ENCODE results near the gene FKBP10. TPM values are rescaled to one million over a fixed set of nuclear protein-coding genes. Genes with fewer than 3 reads are reported as not detected.

The FKBP10 gene
- total and polyA plus RNA-seq, 10 of the 15 experiments (the other 5 are each of a cell fraction or from before 2014, with no cell fraction given), result 0.02 to 4.7 (median 1.8) TPM

GRCh38 chr17:41836550-41837196 lies 23.9 kb downstream of the FKBP10 start:
- H3K4me3 ChIP-seq, result peak overlapping the region; percentile 92; the same call in 1 of the 2 replicates
- H3K27me3 ChIP-seq (replicated peaks in 1 of 2; ENCODE audit: control insufficient read depth in 2 of 2, insufficient read depth in 2 of 2, low read length in 1 of 2), result no peaks in the 10 kb centered on the region
- DNase-seq (ENCODE audit: low read depth, low spot score) (no peak), FAIRE-seq (no peak), ATAC-seq (no peak)
- ChIA-PET RAD21 (ENCODE audit: unreplicated experiment) (no interaction called here), POLR2A (interaction anchor here (0.7 to 1.9 kb wide), 2 partner anchors 13 to 15 kb away, joined by 4 to 5 read pairs; no protein-coding TSS in a partner anchor), SMC1A (ENCODE audit: uncharacterized antibody, unreplicated experiment) (interaction anchor here (1.4 to 2.0 kb wide), 4 partner anchors 12 to 26 kb away, joined by 3 to 9 read pairs (median 4); no protein-coding TSS in a partner anchor), CTCF (no interaction called here)
- no peaks in the 10 kb centered on the region for H4K20me1 ChIP-seq (ENCODE audit: control insufficient read depth, insufficient read depth)
- peak; percentile 26; the same call in 1 of the 2 replicates for TF ChIP-seq NBN (IDR thresholded peaks at IDR 0.05)
- TF ChIP-seq CHD4 (IDR thresholded peaks at IDR 0.05), result no peak
- H3K9ac ChIP-seq (ENCODE audit: control insufficient read depth, insufficient read depth, low read length), result 0 out of 2 replicates have a peak overlapping the region, but pooled peaks have one; percentile 3
- BruUV-seq (replicated peaks), result no TSS peak
- in situ Hi-C loops (cut with MboI), result no loop called here
- H3K27ac ChIP-seq (ENCODE audit: control insufficient read depth, insufficient read depth), result no peak overlapping the region
- peak overlapping the region; percentile 78 for H3K4me2 ChIP-seq (ENCODE audit: control insufficient read depth, insufficient read depth)
- H2AFZ ChIP-seq (ENCODE audit: control insufficient read depth, low read depth, low read length), result peak overlapping the region; percentile 73
- peaks cover 2% of the 10 kb centered on the region for H3K79me2 ChIP-seq (ENCODE audit: control insufficient read depth, insufficient read depth, low read length)
- H3K4me1 ChIP-seq (ENCODE audit: control insufficient read depth, insufficient read depth, low read length), result peaks cover 9% of the 10 kb centered on the region; the same call in 1 of the 2 replicates
- 39% methylated on average over 21 of the region's 21 CpGs for WGBS (ENCODE audit: insufficient coverage, insufficient replicate concordance, low lambda C conversion rate, missing lambda C conversion rate)
- no peaks in the 10 kb centered on the region for H3K36me3 ChIP-seq (ENCODE audit: control insufficient read depth in 2 of 2, insufficient read depth in 2 of 2, low read length in 1 of 2)
- intact Hi-C loops (cut with micrococcal nuclease; ENCODE audit: unreplicated experiment), result no loop called here
- H3K9me3 ChIP-seq (replicated peaks; ENCODE audit: control insufficient read depth, insufficient read depth, low read length), result no peaks in the 10 kb centered on the region

GRCh38 chr17:41837761-41838538 lies 25.1 kb downstream of the FKBP10 start, which contains the start of gene KLHL10:
Gene KLHL10 (plus strand): TSS chr17:41837825. CDS start chr17:41837933, 108 bp downstream.
- POLR2A ChIA-PET, result interaction anchor here (0.5 to 1.0 kb wide), 5 partner anchors 10 to 94 kb away, joined by 3 to 4 read pairs (median 3); no protein-coding TSS in a partner anchor
- no peak for ATAC-seq
- H3K36me3 ChIP-seq (ENCODE audit: control insufficient read depth in 2 of 2, insufficient read depth in 2 of 2, low read length in 1 of 2), result no peaks in the 10 kb centered on the region
- H3K27ac ChIP-seq (ENCODE audit: control insufficient read depth, insufficient read depth), result no peak within 1 kb of the TSS
- DNase-seq (ENCODE audit: low read depth, low spot score), result no peak
- peak within 1 kb of the TSS; percentile 73 for H2AFZ ChIP-seq (ENCODE audit: control insufficient read depth, low read depth, low read length)
- H3K4me1 ChIP-seq (ENCODE audit: control insufficient read depth, insufficient read depth, low read length), result peaks cover 9% of the 10 kb centered on the region; the same call in 1 of the 2 replicates
- RAD21 ChIA-PET (ENCODE audit: unreplicated experiment), result interaction anchor here (1.0 kb wide), 1 partner anchor 12 kb away, joined by 5 read pairs; no protein-coding TSS in a partner anchor
- no peaks in the 10 kb centered on the region for H3K27me3 ChIP-seq (replicated peaks in 1 of 2; ENCODE audit: control insufficient read depth in 2 of 2, insufficient read depth in 2 of 2, low read length in 1 of 2)
- intact Hi-C loops (cut with micrococcal nuclease; ENCODE audit: unreplicated experiment), result no loop called here
- TF ChIP-seq SIX5 (IDR thresholded peaks at IDR 0.05; ENCODE audit: low read depth, low read length, severe bottlenecking) (no peak), KDM1A (IDR thresholded peaks at IDR 0.05; ENCODE audit: borderline replicate concordance) (no peak), E2F8 (IDR thresholded peaks at IDR 0.05; ENCODE audit: low read depth, partially characterized antibody) (no peak), TCF12 (IDR thresholded peaks at IDR 0.05; ENCODE audit: low read depth, low read length) (no peak), NFYB (IDR thresholded peaks at IDR 0.05; ENCODE audit: insufficient read depth, low read depth, low read length) (no peak), IKZF1 (conservative IDR thresholded peaks at IDR 0.05) (no peak)
- no peaks in the 10 kb centered on the region for H3K9me3 ChIP-seq (replicated peaks; ENCODE audit: control insufficient read depth, insufficient read depth, low read length)
- SMC1A ChIA-PET (ENCODE audit: uncharacterized antibody, unreplicated experiment), result interaction anchor here (1.4 to 1.9 kb wide), 2 partner anchors 10 to 12 kb away, joined by 5 to 9 read pairs; no protein-coding TSS in a partner anchor
- peak within 1 kb of the TSS; percentile 92; the same call in 1 of the 2 replicates for H3K4me3 ChIP-seq
- WGBS (ENCODE audit: insufficient coverage, insufficient replicate concordance, low lambda C conversion rate, missing lambda C conversion rate), result 66% methylated on average over 15 of the region's 15 CpGs
- BruUV-seq (replicated peaks), result no TSS peak
- H4K20me1 ChIP-seq (ENCODE audit: control insufficient read depth, insufficient read depth), result no peaks in the 10 kb centered on the region
- peak within 1 kb of the TSS; percentile 78 for H3K4me2 ChIP-seq (ENCODE audit: control insufficient read depth, insufficient read depth)
- FAIRE-seq, result no peak
- no peak within 1 kb of the TSS for H3K9ac ChIP-seq (ENCODE audit: control insufficient read depth, insufficient read depth, low read length)
- CTCF ChIA-PET, result interaction anchor here (0.9 to 1.4 kb wide), 2 partner anchors 12 to 27 kb away, joined by 3 to 4 read pairs; partner anchors contain the start of gene P3H4
- peaks cover 2% of the 10 kb centered on the region for H3K79me2 ChIP-seq (ENCODE audit: control insufficient read depth, insufficient read depth, low read length)
- in situ Hi-C loops (cut with MboI), result no loop called here

All from GM12878 (cell line).